Measurements from ENCODE around the gene NDUFAF8. TPM values are rescaled to one million over a fixed set of nuclear protein-coding genes. Genes with fewer than 3 reads are reported as not detected.

Gene NDUFAF8
- total RNA-seq, 6 experiments from 2014 or later: 15.7 to 35.9 (median 23.3) TPM

GRCh38 chr17:81264640-81265039 is 25.5 kb downstream of the NDUFAF8 start:
- DNase-seq (no peak), ATAC-seq (no peak)
- Histone ChIP-seq H3K4me3 (no peak overlapping the region), H3K27me3 (no peaks in the 10 kb centered on the region), H3K9me3 (no peaks in the 10 kb centered on the region), H3K36me3 (peaks cover 0 to 78% (median 30%) of the 10 kb centered on the region in 4 donors), H3K27ac (no peak overlapping the region), H3K4me1 (no peaks in the 10 kb centered on the region)
- intact Hi-C loops (cut with DNase I): no loop called here
- WGBS (ENCODE audit: insufficient coverage, low coverage, low lambda C conversion rate, missing lambda C conversion rate): no CpG with 5 or more reads among the region's 12 CpGs
- TF ChIP-seq CTCF (IDR thresholded peaks at IDR 0.05): no peak
- no peak for TF ChIP-seq POLR2A (IDR thresholded peaks at IDR 0.05)

- Histone ChIP-seq H3K27ac (no peak overlapping the region), H3K36me3 (peaks cover 0 to 79% (median 26%) of the 10 kb centered on the region in 4 donors), H3K4me3 (no peak overlapping the region), H3K4me1 (no peaks in the 10 kb centered on the region), H3K9me3 (no peaks in the 10 kb centered on the region), H3K27me3 (no peaks in the 10 kb centered on the region)
- ATAC-seq (no peak), DNase-seq (no peak)
- no peak for TF ChIP-seq CTCF (IDR thresholded peaks at IDR 0.05)
- TF ChIP-seq POLR2A (IDR thresholded peaks at IDR 0.05): no peak
- WGBS (ENCODE audit: insufficient coverage, low coverage, low lambda C conversion rate, missing lambda C conversion rate): 100% methylated on average over 8 of the region's 22 CpGs
- intact Hi-C loops (cut with DNase I): no loop called here
Observed at GRCh38 chr17:81265576-81265975, 26.5 kb downstream of the NDUFAF8 start.

- TF ChIP-seq POLR2A (IDR thresholded peaks at IDR 0.05): no peak
- no peak for TF ChIP-seq CTCF (IDR thresholded peaks at IDR 0.05)
- Histone ChIP-seq H3K27ac (no peak overlapping the region), H3K27me3 (no peaks in the 10 kb centered on the region), H3K36me3 (peaks cover 0 to 70% (median 22%) of the 10 kb centered on the region in 4 donors), H3K9me3 (no peaks in the 10 kb centered on the region), H3K4me3 (no peak overlapping the region), H3K4me1 (no peaks in the 10 kb centered on the region)
- intact Hi-C loops (cut with DNase I): no loop called here
- 97% methylated on average over 5 of the region's 6 CpGs for WGBS (ENCODE audit: insufficient coverage, low coverage, low lambda C conversion rate, missing lambda C conversion rate)
- no peak for ATAC-seq
- DNase-seq: no peak
Observed at GRCh38 chr17:81267390-81268067, 28.4 kb downstream of the NDUFAF8 start.

GRCh38 chr17:81270279-81270678 is 31.2 kb downstream of the NDUFAF8 start:
- peaks cover 0 to 73% (median 24%) of the 10 kb centered on the region in 4 donors for H3K36me3 ChIP-seq
- H3K4me1 ChIP-seq: no peaks in the 10 kb centered on the region
- no peak overlapping the region for H3K27ac ChIP-seq
- H3K4me3 ChIP-seq: no peak overlapping the region
- intact Hi-C loops (cut with DNase I): no loop called here
- TF ChIP-seq CTCF (IDR thresholded peaks at IDR 0.05) (no peak), POLR2A (IDR thresholded peaks at IDR 0.05) (no peak)
- no peaks in the 10 kb centered on the region for H3K27me3 ChIP-seq
- ATAC-seq (no peak), DNase-seq (no peak)
- WGBS (ENCODE audit: insufficient coverage, low coverage, low lambda C conversion rate, missing lambda C conversion rate): 90% methylated on average over 11 of the region's 18 CpGs
- H3K9me3 ChIP-seq: no peaks in the 10 kb centered on the region
